ENCODE measurements around the gene ATRNL1.

Gene ATRNL1

DNA sequence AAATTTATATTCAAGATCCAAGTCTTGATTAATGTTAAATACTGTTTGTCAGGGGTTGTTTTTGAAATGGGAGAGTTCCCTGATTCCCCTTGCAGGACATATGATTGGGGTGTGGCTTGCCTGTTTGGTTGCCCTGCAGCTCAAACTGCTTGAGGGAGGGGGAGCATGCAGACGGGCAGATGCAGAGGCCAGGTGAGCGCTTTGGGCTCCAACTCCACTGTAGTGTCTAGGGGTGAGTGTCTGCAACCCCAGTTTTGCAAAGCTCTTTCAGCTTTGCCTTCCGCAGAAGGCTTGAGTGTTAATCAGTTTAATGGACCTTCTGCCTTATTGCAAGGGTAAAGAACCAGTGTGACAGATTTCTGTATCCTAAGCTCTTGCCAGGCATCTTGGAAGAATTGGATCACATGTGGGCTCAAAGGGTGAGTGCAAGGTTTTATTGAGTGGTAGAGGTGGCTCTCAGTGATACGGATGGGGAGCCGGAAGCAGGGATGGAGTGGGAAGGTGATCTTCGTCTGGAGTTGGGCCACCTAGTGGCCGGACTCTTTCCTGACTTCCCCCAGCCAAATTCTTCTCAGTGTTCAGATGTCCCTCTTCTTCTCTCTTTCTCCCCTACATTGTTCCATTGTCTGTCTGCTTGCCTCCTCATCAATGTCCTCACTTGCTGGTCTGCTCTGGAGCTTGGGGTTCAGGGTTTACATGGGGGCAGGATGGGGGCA, 479.7 kb downstream of the ATRNL1 start:
- Histone ChIP-seq H3K27ac (ENCODE audit: low read length) (no peak overlapping the region), H3K9me3 (ENCODE audit: insufficient read depth, low read length) (no peaks in the 10 kb centered on the region)
- TF ChIP-seq EZH2phosphoT487 (IDR thresholded peaks at IDR 0.05; ENCODE audit: low read depth) = no peak
- TF ChIP-seq, protein P1, sequence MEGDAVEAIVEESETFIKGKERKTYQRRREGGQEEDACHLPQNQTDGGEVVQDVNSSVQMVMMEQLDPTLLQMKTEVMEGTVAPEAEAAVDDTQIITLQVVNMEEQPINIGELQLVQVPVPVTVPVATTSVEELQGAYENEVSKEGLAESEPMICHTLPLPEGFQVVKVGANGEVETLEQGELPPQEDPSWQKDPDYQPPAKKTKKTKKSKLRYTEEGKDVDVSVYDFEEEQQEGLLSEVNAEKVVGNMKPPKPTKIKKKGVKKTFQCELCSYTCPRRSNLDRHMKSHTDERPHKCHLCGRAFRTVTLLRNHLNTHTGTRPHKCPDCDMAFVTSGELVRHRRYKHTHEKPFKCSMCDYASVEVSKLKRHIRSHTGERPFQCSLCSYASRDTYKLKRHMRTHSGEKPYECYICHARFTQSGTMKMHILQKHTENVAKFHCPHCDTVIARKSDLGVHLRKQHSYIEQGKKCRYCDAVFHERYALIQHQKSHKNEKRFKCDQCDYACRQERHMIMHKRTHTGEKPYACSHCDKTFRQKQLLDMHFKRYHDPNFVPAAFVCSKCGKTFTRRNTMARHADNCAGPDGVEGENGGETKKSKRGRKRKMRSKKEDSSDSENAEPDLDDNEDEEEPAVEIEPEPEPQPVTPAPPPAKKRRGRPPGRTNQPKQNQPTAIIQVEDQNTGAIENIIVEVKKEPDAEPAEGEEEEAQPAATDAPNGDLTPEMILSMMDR (IDR thresholded peaks at IDR 0.05; ENCODE audit: low read depth, low read length) = peak; percentile 33

DNA sequence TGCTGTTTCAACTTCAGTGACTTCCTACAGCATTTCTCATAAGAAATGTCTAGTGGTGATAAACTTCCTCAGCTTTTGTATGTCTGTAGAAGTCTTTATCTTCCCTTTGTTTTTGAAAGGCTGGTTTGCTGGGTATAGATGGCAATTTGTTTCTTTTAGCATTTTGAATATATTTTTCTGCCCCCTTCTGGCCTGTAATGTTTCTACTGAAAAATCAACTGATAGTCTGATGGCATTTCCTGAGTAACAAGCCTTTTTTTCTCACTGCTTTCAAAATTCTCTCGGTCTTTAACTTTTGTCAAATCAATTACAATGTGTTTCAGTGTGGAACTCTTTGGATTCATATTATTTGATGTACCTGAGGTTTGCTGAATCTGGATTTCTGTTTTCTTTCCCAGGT, 487.1 kb downstream of the ATRNL1 start:
- Histone ChIP-seq H3K27me3 (ENCODE audit: low read depth, low read length) (no peaks in the 10 kb centered on the region), H3K4me1 (ENCODE audit: low read length) (no peaks in the 10 kb centered on the region), H3K27ac (ENCODE audit: low read length) (no peak overlapping the region), H3K9ac (ENCODE audit: low read length) (no peak overlapping the region), H4K20me1 (ENCODE audit: insufficient read depth, low read length) (no peaks in the 10 kb centered on the region), H3K79me2 (ENCODE audit: low read length) (no peaks in the 10 kb centered on the region), H2AFZ (ENCODE audit: low read depth, low read length) (no peak overlapping the region), H3K4me2 (ENCODE audit: low read length) (no peak overlapping the region), H3K36me3 (replicated peaks; ENCODE audit: low read depth, low read length) (no peaks in the 10 kb centered on the region), H3K4me3 (ENCODE audit: low read length) (no peak overlapping the region), H3K9me3 (ENCODE audit: insufficient read depth, low read length) (no peaks in the 10 kb centered on the region)
- TF ChIP-seq, protein P1 (IDR thresholded peaks at IDR 0.05; ENCODE audit: low read depth, low read length) = no peak
- TF ChIP-seq EZH2phosphoT487 (IDR thresholded peaks at IDR 0.05; ENCODE audit: low read depth) = no peak

More for the DNA sequence above, 479.7 kb downstream of the ATRNL1 start:
- Histone ChIP-seq H3K4me3 (ENCODE audit: low read length) (no peak overlapping the region), H3K79me2 (ENCODE audit: low read length) (no peaks in the 10 kb centered on the region), H3K36me3 (replicated peaks; ENCODE audit: low read depth, low read length) (no peaks in the 10 kb centered on the region), H2AFZ (ENCODE audit: low read depth, low read length) (no peak overlapping the region), H3K4me2 (ENCODE audit: low read length) (no peak overlapping the region), H3K9ac (ENCODE audit: low read length) (no peak overlapping the region), H3K4me1 (ENCODE audit: low read length) (no peaks in the 10 kb centered on the region), H3K27me3 (ENCODE audit: low read depth, low read length) (no peaks in the 10 kb centered on the region), H4K20me1 (ENCODE audit: insufficient read depth, low read length) (no peaks in the 10 kb centered on the region)

DNA sequence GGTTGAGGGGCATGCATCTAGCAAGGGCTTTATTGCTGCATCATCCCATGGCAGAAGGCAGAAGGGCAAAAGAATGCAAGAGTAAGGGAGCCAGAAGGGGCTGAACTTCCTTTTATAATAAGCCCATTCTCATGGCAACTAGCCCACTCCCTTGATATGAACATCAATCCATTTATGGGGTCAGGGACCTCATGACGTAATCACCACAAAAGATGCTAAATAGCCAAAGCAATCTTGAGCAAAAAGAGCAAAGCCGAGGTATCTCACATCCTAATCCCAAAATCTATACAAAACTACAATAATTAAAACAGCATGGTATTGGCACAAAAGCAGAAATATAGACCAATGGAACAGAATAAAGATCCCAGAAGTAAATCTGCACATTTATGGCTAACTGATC, 499.9 kb downstream of the ATRNL1 start:
- Histone ChIP-seq H3K4me3 (ENCODE audit: low read length) (no peak overlapping the region), H4K20me1 (ENCODE audit: insufficient read depth, low read length) (no peaks in the 10 kb centered on the region), H3K27ac (ENCODE audit: low read length) (no peak overlapping the region), H3K4me2 (ENCODE audit: low read length) (no peak overlapping the region), H3K9me3 (ENCODE audit: insufficient read depth, low read length) (no peaks in the 10 kb centered on the region), H3K4me1 (ENCODE audit: low read length) (no peaks in the 10 kb centered on the region), H3K9ac (ENCODE audit: low read length) (no peak overlapping the region), H2AFZ (ENCODE audit: low read depth, low read length) (no peak overlapping the region), H3K79me2 (ENCODE audit: low read length) (no peaks in the 10 kb centered on the region), H3K27me3 (ENCODE audit: low read depth, low read length) (no peaks in the 10 kb centered on the region), H3K36me3 (replicated peaks; ENCODE audit: low read depth, low read length) (no peaks in the 10 kb centered on the region)
- TF ChIP-seq EZH2phosphoT487 (IDR thresholded peaks at IDR 0.05; ENCODE audit: low read depth) = no peak
- TF ChIP-seq, protein P1 (IDR thresholded peaks at IDR 0.05; ENCODE audit: low read depth, low read length) = no peak

DNA sequence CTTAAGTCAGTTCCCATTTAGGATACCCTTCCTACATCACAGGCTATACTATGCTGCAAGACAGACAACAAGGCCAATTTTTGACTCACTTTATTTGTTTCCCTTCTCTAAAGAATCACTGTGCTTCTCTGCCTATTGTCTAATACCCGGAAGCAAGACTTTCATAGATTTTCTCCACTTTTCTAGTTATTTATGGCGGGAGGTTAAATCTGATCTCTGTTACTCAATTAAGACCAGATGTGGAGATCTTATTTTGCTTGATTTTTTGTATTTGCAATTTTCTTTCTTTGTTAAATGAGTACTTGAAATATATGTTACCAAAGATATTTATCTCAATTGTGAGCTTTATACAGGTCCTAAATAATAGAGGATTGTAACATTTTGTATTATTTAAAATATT, 511.5 kb downstream of the ATRNL1 start:
- Histone ChIP-seq H3K4me1 (ENCODE audit: low read length) (no peaks in the 10 kb centered on the region), H3K27me3 (ENCODE audit: low read depth, low read length) (no peaks in the 10 kb centered on the region), H3K27ac (ENCODE audit: low read length) (no peak overlapping the region), H3K79me2 (ENCODE audit: low read length) (no peaks in the 10 kb centered on the region), H3K9me3 (ENCODE audit: insufficient read depth, low read length) (no peaks in the 10 kb centered on the region), H3K9ac (ENCODE audit: low read length) (no peak overlapping the region), H4K20me1 (ENCODE audit: insufficient read depth, low read length) (no peaks in the 10 kb centered on the region), H3K4me2 (ENCODE audit: low read length) (no peak overlapping the region), H3K36me3 (replicated peaks; ENCODE audit: low read depth, low read length) (no peaks in the 10 kb centered on the region), H2AFZ (ENCODE audit: low read depth, low read length) (no peak overlapping the region), H3K4me3 (ENCODE audit: low read length) (no peak overlapping the region)
- TF ChIP-seq, protein P1 (IDR thresholded peaks at IDR 0.05; ENCODE audit: low read depth, low read length) = no peak
- no peak for TF ChIP-seq EZH2phosphoT487 (IDR thresholded peaks at IDR 0.05; ENCODE audit: low read depth)
